HepG2 (cell line): ENCODE measurements around the gene ZNF416. TPM values are rescaled to one million over a fixed set of nuclear protein-coding genes. Genes with fewer than 3 reads are reported as not detected.

Experiments used
- DMAP1 ChIP-seq: IDR thresholded peaks from 2 replicates; pipeline ENCODE4 v1.6.1; 2016
- GTF3A ChIP-seq: sonication (generic); formaldehyde crosslinking; conservative IDR thresholded peaks from 2 replicates; pipeline ENCODE4 v1.4.0; 2020; ENCODE audit warnings: mild to moderate bottlenecking, missing genetic modification reagents
- HOXA5 ChIP-seq: sonication (generic); formaldehyde crosslinking; IDR thresholded peaks from 2 replicates; pipeline ENCODE4 v1.4.0; 2020; ENCODE audit warnings: missing genetic modification reagents
- KMT2B ChIP-seq: IDR thresholded peaks from 2 replicates; pipeline ENCODE4 v1.6.1; 2016; ENCODE audit warnings: missing genetic modification reagents, missing compliant biosample characterization
- NONO ChIP-seq, 2 experiments: fragments of 450-650 bp in 1 of 2; sonication (generic) in 1 of 2; formaldehyde crosslinking in 1 of 2; IDR thresholded peaks in 1 of 2; conservative IDR thresholded peaks in 1 of 2; 2 replicates each; pipeline versions ENCODE4 v1.6.1 to v1.8.0; 2017 to 2022; ENCODE audit warnings: mild to moderate bottlenecking in 1 of 2, missing genetic modification reagents in 1 of 2, moderate library complexity in 1 of 2
- SATB2 ChIP-seq: sonication (generic); formaldehyde crosslinking; IDR thresholded peaks from 2 replicates; pipeline ENCODE4 v1.5.0; 2020; ENCODE audit warnings: missing genetic modification reagents
- XBP1 ChIP-seq: sonication (generic); formaldehyde crosslinking; IDR thresholded peaks from 2 replicates; pipeline ENCODE4 v1.5.0; 2020; ENCODE audit warnings: missing genetic modification reagents
- ZNF567 ChIP-seq: sonication (generic); formaldehyde crosslinking; IDR thresholded peaks from 2 replicates; pipeline ENCODE4 v1.8.1; 2023; ENCODE audit warnings: mild to moderate bottlenecking, missing genetic modification reagents, borderline replicate concordance
- ZNF777 ChIP-seq: sonication (generic); formaldehyde crosslinking; IDR thresholded peaks from 2 replicates; pipeline ENCODE4 v1.4.0; 2020; ENCODE audit warnings: missing genetic modification reagents
- polyA plus RNA-seq, 8 experiments: library from polyadenylated mRNA; depleted of rRNA in 3 of 8; stranded (reverse) in 7 of 8; unstranded in 1 of 8; fragments of >200 nt; fragmentation: Illumina TruSeq in 4 of 8; extraction: Trizol in 4 of 8; gene quantifications; 2 replicates each; pipeline versions ENCODE4 v1.2.1 to v1.2.3, GENCODE V29; 2011 to 2016; ENCODE audit warnings: low read depth in 4 of 8, missing spikeins in 1 of 8, mixed read lengths in 1 of 8; ENCODE audit not compliant: insufficient read depth in 1 of 8
- total RNA-seq, 5 experiments: library from RNA; depleted of rRNA; stranded (reverse); fragments of >200 nt; fragmentation: Illumina TruSeq; extraction: Trizol; gene quantifications; 2 replicates each; pipeline ENCODE4 v1.2.3, GENCODE V29; 2016; ENCODE audit warnings: low read depth in 1 of 5
- TF ChIP-seq, protein P1 (sequence below): sonication (generic); formaldehyde crosslinking; IDR thresholded peaks from 2 replicates; pipeline ENCODE4 v1.5.1; 2020; ENCODE audit warnings: mild to moderate bottlenecking, missing genetic modification reagents
- TF ChIP-seq, protein P2 (sequence below): sonication (generic); formaldehyde crosslinking; IDR thresholded peaks from 2 replicates; pipeline ENCODE4 v1.8.1; 2023; ENCODE audit warnings: mild to moderate bottlenecking, moderate library complexity, missing genetic modification reagents
- TF ChIP-seq, protein P3 (sequence below): sonication (generic); formaldehyde crosslinking; IDR thresholded peaks from 2 replicates; pipeline ENCODE4 v1.5.0; 2020; ENCODE audit warnings: missing genetic modification reagents, mild to moderate bottlenecking, borderline replicate concordance

Gene ZNF416
- total and polyA plus RNA-seq, 2 of the 13 experiments (the other 11 are each of a cell fraction or from before 2014, with no cell fraction given): 1.5 to 5.3 TPM

DNA sequence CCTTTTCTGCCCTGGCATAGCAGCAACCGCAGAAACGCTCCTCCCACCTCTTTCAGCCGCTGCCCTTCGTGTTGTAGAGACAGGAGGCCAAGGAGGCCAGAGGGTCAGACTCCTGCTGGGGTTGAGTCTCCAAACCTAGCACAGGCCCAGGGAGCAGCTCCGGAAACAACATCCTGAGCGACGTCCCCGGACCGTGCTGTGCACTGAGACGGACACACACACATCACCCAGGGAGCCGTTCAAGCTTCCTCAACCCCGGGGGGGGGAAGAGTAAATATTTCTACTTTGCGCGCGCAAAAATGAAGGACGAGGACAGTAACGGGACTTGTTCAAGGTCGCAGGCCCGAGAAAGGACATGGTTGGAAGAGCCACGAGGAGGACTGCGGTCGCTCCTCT, 19.7 kb downstream of the ZNF416 start (continued):
- TF ChIP-seq, protein P1, sequence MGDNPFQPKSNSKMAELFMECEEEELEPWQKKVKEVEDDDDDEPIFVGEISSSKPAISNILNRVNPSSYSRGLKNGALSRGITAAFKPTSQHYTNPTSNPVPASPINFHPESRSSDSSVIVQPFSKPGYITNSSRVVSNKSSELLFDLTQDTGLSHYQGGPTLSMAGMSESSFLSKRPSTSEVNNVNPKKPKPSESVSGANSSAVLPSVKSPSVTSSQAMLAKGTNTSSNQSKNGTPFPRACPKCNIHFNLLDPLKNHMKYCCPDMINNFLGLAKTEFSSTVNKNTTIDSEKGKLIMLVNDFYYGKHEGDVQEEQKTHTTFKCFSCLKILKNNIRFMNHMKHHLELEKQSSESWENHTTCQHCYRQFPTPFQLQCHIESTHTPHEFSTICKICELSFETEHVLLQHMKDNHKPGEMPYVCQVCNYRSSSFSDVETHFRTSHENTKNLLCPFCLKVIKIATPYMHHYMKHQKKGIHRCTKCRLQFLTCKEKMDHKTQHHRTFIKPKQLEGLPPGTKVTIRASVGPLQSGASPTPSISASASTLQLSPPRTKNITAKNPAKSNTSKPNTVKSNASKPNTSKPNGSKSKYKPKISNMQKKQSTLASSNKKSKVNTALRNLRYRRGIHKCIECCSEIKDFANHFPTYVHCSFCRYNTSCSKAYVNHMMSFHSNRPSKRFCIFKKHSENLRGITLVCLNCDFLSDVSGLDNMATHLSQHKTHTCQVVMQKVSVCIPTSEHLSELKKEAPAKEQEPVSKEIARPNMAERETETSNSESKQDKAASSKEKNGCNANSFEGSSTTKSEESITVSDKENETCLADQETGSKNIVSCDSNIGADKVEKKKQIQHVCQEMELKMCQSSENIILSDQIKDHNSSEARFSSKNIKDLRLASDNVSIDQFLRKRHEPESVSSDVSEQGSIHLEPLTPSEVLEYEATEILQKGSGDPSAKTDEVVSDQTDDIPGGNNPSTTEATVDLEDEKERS (CRISPR knock-in tag): peak; percentile 7; the same call in 1 of the 2 replicates
- TF ChIP-seq SATB2 (no peak), KMT2B (CRISPR knock-in tag) (0 out of 2 replicates have a peak, but pooled peaks have one; percentile 2), NONO (IDR thresholded peaks at IDR 0.05) (no peak), NONO (CRISPR knock-in tag; conservative IDR thresholded peaks at IDR 0.05) (no peak; the same call in none of the 2 replicates), DMAP1 (0 out of 2 replicates have a peak, but pooled peaks have one; percentile 8), GTF3A (CRISPR knock-in tag) (0 out of 2 replicates have a peak, but pooled peaks have one; percentile 61), XBP1 (CRISPR knock-in tag) (no peak), ZNF567 (CRISPR knock-in tag) (no peak), ZNF777 (CRISPR knock-in tag) (no peak), HOXA5 (CRISPR knock-in tag) (peak; percentile 29; the same call in 1 of the 2 replicates)
- TF ChIP-seq, protein P2, sequence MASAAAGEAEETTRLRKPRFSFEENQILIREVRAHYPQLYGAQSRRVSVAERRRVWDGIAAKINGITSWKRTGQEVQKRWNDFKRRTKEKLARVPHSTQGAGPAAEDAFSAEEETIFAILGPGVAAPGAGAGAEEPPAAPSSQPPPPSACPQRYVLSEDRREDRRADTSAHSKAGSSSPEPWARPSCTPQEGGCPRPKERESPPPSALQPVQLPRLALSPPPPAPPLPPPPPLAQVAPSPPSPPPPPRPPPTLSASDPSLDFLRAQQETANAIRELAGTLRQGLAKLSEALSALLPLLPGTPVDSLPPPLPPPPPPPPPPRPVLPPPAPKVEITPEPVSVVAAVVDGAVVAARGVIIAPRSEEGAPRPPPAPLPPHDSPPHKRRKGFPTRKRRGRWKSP: peak; percentile 54; the same call in 1 of the 2 replicates
- TF ChIP-seq, protein P3, sequence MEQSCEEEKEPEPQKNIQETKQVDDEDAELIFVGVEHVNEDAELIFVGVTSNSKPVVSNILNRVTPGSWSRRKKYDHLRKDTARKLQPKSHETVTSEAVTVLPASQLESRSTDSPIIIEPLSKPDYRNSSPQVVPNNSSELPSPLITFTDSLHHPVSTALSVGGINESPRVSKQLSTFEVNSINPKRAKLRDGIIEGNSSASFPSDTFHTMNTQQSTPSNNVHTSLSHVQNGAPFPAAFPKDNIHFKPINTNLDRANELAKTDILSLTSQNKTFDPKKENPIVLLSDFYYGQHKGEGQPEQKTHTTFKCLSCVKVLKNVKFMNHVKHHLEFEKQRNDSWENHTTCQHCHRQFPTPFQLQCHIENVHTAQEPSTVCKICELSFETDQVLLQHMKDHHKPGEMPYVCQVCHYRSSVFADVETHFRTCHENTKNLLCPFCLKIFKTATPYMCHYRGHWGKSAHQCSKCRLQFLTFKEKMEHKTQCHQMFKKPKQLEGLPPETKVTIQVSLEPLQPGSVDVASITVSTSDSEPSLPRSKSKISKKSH (CRISPR knock-in tag): no peak
